GM18517 (cell line): ENCODE results near the gene B3GALT6.

ENCODE experiments used
- ATAC-seq: cut with Tn5 transposase; IDR thresholded peaks from one replicate; pipeline ENCODE4 v1.9.1; 2021; ENCODE audit warnings: mild to moderate bottlenecking, moderate library complexity; ENCODE audit not compliant: unreplicated experiment

Gene B3GALT6

DNA sequence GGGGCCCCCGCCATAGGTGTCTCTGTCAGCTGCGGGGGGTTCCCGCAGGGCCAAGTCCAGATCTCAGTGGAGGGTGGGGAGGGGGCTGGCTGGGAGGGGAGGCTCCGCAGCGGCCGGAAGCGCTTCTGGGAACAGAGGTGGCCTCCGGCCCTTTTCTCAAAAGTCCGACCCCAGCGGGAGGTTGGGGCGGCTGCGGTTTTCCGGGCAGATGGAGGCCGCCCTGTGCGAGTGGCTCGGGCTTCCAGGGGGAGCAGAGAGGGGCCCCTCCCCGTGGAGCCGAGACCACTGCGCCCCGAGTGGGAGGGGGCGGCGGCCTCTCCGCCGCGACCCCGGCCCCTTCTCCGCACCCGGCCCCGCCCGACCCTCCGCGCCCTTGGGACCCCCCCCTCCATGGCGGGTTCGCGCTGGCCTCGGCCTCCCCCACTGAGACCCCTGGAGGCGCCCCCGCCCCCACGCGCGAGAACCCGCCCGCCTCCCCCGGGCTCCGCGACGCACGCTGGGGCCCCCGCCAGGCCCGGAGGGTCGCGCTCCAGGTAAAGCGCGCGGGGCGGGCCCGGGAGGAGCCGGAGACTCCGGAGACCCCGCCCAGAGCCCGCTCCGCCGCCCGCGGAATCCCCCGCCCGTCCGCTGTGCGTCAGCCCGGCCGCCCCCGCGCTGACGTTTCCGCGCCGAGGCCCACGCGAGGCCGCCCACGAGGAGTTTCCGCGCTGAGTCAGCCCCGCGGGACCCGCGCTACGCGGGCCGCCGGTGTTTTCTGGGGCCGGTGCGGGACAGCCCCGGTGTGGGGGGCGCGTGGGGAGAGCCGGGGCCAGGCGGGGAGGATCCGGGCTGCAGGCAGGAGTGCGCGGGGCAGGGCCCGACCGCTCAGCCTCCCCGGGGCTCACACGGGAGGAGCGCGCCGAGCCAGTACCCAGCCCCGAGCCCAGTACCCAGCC, 30.9 kb upstream of the B3GALT6 start:
- no peak for ATAC-seq

DNA sequence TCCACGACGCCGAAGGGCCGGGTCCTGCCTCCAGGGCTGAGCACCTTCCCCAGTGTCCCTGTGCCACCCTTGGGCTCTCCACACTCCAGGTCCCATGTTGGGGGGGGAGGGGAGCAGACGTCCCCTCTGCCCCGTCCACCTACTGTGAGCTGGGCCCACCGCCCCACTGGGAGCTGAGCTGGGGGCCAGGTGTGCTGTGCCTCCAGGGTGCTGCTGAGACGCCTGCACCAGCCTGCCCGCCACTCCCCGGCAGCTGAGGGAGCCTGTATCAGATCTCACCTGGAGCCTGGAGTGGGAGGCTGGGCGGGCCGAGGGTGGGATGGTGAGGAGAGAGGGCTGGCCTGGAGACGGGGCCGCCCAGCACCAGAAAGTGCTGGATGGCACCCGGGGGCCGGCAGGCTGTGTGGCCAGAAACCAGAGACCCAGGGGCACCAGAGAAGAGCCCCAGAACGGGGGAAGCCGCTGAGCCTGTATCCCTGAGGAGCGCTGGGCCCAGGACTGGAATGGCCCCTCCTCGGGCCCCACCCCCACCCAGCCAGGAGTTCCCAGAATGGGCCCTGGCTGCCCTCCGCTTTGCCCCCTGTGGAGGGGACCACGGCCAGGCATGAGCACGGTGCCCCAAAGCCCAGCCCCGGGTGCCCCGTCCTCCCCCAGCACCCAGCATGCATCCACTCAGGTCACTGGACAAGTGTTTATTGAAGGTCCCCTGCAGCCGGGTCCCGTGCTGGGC, 29.0 kb upstream of the B3GALT6 start:
- ATAC-seq = no peak

DNA sequence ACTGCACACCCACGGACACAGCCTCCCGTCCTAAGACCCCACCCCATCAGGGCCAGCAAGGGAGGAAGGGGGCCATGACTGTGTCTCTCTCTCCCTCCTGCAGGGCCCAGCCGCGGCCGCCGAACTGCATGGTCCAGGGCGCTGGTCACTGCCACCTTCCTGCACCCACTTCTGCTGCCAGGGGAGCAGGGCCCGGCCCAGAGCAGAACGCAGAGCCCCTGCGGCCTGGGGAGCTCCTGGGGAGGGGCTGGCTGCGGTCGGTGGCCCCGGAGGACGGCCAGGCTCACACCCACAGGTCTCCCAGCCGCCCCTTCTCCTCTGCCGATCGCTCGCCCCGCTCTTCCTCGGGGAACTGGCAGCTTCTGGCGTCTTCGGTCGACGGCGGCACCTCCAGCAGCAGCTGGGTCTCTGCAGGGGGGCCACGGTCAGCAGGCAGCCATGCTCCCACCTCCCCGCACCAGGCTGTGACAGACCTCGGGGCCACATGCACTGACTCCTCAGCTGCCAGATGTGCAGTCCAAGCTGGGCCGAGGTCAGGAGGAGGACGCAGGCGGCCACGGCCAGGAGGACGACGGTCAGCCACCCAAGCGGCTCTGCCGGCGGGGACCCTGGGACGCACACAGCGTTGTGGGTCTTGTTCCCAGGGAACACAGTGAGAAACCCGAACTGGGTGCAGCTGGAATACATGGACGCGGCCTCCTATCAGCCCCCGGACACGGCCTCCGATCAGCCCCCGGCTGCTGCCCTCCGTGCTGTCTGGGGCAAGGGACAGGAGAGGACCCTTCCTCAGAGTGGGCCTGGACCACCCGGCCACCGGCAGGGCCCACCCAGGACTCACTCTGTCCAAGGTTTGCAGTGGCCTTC, 28.2 kb upstream of the B3GALT6 start:
- ATAC-seq = no peak

DNA sequence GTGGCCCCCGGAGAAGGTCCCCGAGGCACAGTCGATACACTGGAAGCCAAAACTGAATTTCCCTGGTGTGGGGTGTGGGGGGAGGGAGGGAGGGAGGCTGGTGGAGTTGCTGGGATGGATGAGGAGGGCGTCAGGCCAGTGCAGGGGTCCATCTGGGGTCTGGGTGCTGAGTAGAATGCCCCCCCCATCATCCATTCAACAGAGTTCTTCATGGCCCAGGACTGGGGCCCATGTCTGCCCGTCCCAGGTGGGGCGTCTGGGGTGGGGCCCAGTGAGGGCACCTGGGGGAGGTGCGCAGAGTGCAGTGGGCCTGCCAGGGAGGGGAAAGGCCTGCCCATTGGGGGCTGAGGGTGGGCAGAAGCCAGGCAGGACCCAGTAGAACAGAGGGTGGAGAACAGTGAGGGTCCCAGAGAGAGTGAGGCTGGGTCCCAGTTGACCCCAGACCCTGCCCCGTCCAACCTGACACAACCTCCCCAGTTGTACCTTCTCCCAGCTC, 27.6 kb upstream of the B3GALT6 start:
- ATAC-seq = no peak

DNA sequence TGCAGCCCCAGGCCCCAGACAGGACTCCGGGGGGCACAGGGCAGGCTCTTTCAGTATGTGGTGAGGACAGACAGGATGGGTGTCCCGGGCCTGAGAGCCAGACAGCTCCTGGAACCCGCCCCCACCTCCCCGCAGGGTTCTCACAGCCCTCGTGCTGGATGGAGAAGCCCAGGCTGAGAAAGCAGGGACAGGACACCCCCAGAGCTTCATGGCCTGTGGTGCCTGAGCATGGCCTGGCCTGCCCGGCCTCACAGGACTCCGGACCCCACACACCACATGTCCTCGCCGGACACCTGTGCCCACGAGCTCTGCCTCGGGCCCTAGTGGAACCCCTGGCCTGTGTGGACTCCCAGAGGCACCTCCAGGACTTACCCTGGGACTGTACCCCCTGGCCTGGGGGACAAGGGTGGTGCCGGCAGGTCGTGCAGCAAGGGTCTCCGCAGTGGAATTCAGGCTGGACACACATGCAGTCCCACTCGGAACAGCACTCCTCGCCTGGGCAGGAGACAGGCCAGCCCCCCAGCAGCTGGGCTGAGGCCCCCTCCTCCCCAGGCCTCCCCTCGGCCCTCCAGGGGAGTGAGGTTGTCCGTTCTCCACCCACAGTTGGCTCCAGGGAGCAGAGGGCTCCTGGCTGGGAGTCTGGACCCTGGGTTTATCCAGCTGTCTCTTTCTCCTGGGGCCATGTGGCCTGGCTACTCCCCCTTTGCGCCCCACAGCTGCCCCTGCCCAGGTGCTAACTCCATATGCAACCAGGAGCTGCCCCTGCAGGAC, 26.9 kb upstream of the B3GALT6 start:
- ATAC-seq = no peak

DNA sequence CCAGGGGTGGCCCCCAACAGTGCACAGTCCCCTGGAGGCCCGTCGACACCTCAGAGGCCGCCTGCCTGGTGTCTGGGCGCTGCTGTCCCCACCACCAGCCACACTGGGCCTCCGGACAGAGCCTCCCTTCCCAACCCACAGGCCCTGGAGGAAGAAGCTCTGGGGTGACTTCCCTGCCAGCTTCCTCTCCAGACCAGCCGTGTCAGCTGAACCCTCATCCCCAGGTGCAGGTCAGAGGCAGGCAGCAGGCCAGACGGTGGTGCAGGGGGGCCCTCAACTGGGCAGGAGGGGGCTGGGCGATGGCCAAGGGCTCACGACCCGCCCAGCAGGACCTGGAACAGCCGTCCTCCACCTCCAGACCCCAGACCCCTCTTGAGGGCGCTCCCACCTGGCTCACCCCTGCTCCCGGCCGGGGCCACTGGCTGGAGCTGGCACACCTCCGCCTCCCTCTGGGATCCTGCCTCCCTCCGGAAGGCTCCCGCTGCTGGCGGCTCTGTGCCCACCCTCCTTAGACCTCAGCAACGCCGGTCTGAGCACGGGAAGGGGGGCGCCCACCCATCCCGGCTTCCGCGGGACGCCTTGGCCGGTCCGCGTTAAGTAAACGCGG, 26.2 kb upstream of the B3GALT6 start:
- no peak for ATAC-seq

DNA sequence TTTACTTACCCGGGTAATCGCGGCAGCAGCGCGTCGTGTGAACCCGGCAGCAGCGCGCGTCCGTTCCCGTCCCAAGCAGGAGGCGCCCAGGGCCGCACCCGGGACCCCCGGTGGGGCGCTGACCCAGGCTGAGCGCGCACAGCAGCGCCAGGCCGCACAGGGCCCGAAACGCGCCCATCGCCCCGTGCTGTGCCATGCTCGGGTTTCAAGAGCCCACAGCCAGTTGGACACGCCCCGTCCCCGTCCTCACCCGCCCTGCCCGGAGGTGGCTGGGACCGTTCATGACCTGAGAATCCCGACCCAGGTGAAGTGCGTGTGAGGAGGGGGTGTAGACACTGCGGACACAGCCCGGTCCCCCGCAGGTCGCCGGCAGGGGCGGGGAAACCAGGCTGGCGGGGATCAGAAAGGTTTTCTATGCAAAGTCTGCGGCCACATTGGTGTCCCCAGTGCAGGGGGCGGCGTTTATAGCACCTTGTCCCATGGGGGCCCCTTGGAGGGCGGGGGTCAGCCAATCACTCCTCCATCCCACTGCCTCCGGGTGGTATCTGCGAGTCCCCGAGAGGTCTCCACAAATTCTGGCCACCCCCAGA, 25.6 kb upstream of the B3GALT6 start, which contains the start of gene TNFRSF18:
TSS of gene TNFRSF18 (minus strand) at position 217 of the 590 bp plus-strand sequence. CDS start at position 196, 21 bp downstream.
- no peak for ATAC-seq

DNA sequence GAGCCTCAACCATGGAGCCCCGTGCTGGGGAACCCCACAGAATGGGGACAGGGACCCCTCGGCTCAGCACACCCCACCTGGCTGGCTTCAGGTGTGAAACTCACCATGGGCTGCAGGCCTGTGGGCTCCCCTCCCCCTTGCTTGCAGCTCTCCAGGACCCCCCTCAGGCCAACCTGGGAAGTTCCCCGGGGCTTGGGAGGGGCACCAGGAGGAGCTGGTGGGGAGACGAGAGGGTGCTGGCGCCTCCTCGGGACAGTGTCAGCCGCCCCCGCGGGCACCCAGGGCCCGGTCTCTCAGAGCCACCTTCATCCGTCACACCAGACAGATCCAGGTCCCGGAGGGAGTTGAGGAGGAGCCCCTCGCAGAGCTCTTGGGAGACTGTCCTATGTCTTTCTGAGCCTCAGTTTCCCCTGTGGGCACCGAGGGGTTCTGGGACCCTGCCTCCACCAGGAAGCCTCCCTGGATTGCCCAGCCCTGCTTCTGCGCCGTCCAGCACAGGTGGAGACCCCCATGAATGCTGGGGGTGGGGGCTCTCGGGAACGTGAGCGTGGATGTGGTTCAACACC, 25.0 kb upstream of the B3GALT6 start:
- no peak for ATAC-seq

DNA sequence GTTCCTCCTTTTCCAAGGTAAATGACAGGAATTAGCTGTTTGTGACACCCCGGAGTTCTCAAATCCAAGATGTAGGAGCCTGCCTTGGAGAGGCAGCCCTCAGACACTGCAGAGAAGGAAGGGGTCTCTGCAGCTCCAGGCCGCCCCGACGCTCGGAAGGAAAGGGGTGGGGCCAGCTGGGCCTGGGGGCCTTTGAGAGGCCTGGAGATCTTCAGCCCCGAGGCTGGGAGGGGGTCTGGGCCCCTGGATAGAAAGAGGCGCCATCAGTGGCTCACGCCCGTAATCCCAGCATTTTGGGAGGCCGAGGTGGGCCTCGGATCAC, 24.5 kb upstream of the B3GALT6 start:
- no peak for ATAC-seq

DNA sequence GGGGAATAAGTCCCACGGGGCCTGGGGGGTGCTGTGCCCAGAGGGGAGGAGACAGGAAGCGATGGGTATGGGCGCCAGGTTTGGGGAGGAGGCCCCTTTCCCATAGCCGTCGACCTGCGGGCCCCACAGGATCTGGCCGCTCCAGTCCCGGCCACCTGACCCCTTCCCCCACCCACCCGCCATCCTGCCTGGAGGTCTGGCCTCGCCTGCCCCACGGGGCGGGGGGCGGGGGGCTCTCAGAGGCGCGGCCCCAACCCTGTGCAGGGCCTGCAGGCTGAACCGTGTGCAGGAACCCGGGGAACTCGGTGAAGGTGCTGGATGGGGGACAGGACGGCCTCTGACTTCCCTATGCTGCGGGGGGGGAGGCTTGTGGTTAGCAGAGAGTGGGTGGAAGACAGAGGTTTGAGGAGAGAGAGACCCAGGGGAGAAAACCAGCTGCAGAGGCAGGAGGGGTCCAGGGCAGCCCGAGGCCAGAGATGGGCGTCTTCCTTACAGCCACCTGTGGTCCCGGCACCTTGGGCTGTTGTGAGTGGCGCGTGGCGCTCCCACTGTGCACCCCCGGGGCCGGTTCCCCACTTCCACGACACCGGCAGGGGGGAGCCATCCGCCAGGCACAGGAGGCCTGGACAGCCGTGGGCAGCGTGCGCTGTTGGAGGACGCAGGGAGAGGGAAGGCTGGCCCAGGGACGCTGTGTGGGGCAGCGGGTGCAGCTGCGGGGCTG, 23.2 kb upstream of the B3GALT6 start:
- ATAC-seq = no peak

DNA sequence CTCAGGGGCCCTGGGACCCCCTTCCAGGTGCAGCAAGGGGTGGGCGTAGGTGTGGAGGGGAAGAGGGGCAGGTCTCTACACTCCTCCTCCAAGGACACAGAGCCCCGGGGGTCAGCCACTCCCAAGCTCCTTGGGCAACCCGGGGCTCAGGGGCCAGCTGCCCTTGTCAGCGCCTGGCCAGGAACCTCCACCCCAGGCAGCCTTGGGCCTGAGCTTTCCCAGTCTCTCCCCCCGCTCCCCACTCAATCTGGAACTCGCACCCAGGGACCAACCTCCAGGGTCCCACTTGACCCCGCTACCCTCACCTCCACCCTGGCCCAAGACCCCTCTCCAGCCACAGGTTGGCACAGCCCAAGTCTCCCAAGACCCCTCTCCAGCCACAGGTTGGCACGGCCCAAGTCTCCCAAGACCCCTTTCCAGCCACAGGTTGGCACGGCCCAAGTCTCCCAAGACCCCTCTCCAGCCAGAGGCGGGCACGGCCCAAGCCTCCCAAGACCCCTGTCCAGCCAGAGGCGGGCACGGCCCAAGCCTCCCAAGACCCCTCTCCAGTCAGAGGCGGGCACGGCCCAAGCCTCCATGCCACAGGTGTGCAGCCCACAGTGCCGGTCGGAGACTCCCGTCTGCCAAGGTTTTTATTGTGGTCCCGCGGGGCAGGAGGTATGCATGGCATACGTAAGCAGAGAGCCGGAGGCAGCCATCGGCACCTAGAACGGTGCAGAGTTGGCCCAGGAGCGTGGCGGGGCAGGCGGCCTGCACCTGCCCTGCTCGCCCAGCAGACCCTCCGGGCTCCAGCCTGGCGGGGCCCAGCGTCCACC, 21.1 kb upstream of the B3GALT6 start:
- ATAC-seq = no peak

DNA sequence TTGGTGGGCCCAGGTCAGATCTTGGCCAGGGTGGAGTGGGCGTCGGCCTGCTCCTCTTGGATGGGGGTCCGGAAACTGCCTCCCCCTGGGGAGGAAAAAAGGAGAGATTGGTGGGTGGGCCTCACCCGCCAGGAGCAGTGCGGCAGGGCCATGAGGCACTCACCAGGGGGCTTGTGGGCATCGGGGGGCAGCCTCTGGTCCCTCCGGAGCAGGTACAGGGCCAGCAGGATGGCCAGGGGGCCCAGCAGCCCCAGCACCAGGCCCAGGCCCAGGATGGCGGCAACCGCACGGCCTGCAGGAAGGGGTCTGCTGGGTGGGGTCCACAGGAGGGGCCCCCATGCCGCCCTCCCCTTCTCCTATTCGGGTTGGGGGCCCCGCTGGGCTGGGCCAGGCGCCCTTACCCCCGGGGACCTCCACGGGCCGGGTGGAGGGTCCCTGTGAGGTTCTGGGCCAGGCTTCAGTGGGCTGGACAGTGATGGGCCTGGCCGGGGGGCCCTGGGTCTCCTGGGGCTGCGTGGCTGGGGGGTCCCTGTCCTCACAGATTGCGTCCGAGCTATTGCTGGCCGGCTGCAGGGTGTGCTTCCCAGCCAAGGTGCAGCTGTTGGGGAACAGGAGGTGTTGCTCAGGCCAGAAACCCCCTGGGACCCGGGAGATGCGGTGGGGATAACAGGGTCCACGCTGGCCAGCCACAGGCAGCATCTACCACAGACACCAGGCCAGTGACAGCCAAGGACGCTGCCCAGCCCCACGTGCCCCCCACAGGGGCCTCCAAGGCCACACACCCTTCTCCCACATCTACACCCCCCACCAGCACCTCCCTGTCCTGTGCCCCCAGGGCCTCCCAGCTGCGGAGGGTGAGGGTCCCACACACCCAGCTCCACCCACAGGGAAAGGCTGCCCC, 20.2 kb upstream of the B3GALT6 start:
- ATAC-seq = no peak

DNA sequence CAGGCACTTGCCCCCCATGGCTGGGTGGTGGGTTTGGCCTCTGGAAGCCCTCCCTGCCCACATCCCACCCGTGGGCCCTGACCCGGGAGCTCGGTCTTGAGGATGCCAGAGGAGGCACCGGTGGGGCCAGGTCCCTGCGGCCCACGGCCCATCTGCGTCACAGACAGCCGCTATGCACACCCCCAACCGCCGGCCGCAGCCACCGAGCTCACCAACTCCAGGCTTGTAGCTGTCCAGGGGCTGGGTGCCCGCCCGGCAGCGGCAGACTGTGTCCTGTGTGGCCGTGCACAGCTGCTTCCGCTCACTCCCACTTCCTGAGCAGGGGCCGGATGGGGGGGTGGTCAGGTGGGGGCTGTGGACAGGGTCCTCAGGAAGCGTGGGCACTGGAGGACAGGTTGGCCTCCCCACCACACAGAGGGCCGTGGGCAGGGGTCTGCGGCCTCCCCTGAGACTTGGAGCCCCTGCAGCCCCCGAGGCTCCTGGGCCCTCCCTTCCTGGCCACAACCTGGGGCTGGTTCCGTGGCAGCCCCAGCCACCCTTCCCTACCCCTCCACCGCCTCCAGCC, 19.2 kb upstream of the B3GALT6 start:
- ATAC-seq = no peak

DNA sequence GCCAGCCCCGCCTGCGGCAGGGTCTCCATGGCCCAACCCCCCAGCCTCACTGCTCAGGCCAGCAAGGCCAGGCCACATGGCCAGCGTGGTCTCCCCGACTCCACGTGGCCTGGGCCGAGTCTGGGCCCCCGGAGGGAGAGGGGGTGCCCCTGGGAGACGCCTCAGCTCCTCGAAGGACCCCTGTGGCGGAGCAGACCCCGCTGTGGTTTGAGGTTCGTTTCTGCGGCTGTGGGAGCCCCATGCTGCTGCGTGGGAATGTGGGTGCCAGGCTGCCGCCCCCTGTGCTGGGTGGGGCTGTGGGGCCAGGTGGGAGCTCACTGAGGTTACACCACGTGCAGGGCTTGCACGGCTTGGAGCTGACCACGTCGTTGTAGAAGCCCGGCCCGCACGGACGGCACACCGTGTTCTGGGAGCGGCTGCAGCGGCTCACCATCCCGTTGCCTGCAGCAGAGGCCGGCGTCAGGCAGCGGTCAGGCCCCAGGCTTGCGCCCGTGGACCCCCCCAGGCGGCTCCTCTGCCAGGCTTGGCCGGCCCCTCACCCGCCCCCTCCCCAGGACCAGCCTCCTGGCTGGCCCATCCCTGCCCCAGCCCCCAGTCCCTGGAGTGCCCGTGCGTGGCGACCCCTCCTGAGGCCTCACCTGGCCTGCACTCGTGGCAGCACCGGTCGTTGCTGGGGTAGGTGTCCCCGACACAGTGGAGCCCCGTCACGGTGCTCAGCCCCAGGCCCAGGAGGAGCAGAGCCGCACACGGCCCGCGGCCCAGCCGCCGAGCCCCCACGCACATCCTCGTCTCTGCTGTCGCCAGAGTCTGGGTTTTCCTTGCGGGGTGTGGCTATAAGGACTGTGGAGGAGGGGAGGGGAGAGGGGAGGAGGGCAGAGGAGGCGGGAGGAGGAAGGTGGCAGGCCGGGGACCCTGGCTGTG, 18.4 kb upstream of the B3GALT6 start, which contains the start of gene TNFRSF4:
TSS of gene TNFRSF4 (minus strand) at position 809 of the 921 bp plus-strand sequence. CDS start at position 783, 26 bp downstream.
- no peak for ATAC-seq

DNA sequence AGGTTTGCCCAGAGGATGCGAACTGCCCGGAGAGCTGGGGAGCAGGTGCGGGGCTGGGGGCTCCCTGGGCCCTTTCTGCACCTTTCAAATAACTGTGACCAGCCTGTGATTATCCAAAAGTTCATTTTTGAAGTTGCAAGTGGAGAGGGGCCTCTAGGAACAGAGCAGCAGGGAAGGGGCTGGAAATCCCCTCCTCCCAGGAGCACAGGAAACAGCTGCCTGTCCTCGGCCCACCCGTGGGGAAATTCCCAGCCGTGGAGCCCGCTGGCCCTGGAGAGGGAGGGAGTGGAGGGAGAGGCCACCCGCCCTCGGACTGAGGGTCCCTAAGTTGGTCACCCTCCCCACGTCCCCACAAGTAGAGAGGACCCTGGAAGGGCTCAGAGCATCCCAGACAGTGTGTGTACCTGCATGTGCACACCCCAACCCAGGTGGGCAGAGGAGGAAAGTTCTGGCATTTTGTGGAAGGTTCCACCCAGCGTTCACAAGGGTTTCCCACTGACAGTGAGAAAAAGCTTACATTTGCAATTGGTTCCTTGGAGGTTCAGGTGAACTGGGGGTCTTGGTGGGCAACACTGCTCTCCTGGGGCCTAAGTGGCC, 16.9 kb upstream of the B3GALT6 start:
- no peak for ATAC-seq
